NB4 (cell line): Measurements from ENCODE around the gene LSM4.

Experiments
- DNase-seq: peaks from one replicate; pipeline ENCODE4 v3.0.0; 2010; ENCODE audit warnings: low read depth
- H3K4me3 ChIP-seq: one replicate; pipeline ENCODE4 v1.5.1; 2011; ENCODE audit warnings: mild to moderate bottlenecking, low read depth, low read length, moderate library complexity
- MYC ChIP-seq: IDR thresholded peaks from 2 replicates; pipeline ENCODE4 v1.6.1; 2011; ENCODE audit warnings: low read depth, low read length
- POLR2A ChIP-seq: IDR thresholded peaks from 2 replicates; pipeline ENCODE4 v1.6.1; 2011; ENCODE audit warnings: mild to moderate bottlenecking; ENCODE audit not compliant: insufficient read length; ENCODE audit errors: extremely low read depth
- TF ChIP-seq, protein P1 (sequence below): IDR thresholded peaks from one replicate; pipeline ENCODE4 v1.5.1; 2012; ENCODE audit warnings: low read depth, low read length
- TF ChIP-seq, protein P2 (sequence below): IDR thresholded peaks from 2 replicates; pipeline ENCODE4 v1.6.1; 2011; ENCODE audit warnings: low read depth, low read length

The LSM4 gene

GRCh38 chr19:18270326-18270725 lies 52.5 kb downstream of the LSM4 start:
- no peak for TF ChIP-seq POLR2A
- TF ChIP-seq, protein P1, sequence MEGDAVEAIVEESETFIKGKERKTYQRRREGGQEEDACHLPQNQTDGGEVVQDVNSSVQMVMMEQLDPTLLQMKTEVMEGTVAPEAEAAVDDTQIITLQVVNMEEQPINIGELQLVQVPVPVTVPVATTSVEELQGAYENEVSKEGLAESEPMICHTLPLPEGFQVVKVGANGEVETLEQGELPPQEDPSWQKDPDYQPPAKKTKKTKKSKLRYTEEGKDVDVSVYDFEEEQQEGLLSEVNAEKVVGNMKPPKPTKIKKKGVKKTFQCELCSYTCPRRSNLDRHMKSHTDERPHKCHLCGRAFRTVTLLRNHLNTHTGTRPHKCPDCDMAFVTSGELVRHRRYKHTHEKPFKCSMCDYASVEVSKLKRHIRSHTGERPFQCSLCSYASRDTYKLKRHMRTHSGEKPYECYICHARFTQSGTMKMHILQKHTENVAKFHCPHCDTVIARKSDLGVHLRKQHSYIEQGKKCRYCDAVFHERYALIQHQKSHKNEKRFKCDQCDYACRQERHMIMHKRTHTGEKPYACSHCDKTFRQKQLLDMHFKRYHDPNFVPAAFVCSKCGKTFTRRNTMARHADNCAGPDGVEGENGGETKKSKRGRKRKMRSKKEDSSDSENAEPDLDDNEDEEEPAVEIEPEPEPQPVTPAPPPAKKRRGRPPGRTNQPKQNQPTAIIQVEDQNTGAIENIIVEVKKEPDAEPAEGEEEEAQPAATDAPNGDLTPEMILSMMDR, result no peak
- TF ChIP-seq MYC, result no peak

GRCh38 chr19:18269070-18269723 lies 53.7 kb downstream of the LSM4 start:
- no peak for DNase-seq
- TF ChIP-seq MYC, result no peak
- TF ChIP-seq, protein P1, result no peak
- no peak for TF ChIP-seq POLR2A
- TF ChIP-seq, protein P2, sequence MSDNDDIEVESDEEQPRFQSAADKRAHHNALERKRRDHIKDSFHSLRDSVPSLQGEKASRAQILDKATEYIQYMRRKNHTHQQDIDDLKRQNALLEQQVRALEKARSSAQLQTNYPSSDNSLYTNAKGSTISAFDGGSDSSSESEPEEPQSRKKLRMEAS, result no peak
- H3K4me3 ChIP-seq, result no peak overlapping the region

More at GRCh38 chr19:18270326-18270725, 52.5 kb downstream of the LSM4 start:
- no peak for DNase-seq
- H3K4me3 ChIP-seq, result no peak overlapping the region

DNA sequence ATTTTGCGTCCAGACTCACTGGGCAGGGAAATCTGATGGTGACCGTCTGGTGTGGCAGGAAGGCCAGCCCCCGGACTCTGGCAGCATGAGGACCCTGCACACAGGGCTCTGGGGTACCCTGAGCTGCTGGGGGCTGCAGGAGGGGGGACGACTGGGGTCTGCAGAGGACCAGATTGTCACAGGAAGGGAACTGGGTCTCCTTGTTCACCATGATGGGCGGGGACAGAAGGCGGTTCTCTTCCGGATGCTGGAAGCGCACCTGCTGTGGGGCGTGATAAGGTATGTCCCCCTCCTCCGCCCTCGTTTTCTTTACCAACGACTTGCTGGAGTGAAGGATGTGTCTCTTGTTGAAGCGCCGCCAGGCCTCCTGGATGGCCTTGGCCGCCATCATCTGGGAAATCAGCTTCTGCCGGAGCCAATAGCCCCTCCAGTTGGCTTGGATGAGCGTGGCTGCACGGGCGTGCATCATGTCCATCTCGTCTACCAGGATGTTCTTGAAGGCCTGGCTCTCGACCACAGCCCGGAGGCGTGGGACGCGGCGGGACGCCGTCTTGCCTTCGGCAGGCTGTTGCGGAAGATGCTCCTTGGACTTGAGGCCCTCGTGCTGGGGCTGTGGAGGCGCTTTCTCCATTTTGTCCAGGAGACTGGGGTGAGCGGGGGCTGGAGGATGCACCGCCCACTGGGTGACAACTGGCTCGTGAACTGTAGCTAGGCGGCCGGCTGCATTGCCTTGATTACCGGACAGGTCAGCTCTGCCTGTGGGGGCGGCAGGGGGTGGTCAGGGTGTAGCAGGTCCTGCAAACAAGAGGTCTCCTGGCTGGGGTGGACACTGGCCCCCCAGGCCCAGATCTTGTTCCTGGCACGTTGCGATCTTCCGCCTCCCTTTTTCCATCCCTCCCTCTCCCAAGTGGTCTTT lies 55.8 kb downstream of the LSM4 start:
- no peak overlapping the region for H3K4me3 ChIP-seq
- no peak for DNase-seq
- TF ChIP-seq, protein P2, result no peak
- TF ChIP-seq MYC, result no peak
- TF ChIP-seq, protein P1, result no peak
- no peak for TF ChIP-seq POLR2A

DNA sequence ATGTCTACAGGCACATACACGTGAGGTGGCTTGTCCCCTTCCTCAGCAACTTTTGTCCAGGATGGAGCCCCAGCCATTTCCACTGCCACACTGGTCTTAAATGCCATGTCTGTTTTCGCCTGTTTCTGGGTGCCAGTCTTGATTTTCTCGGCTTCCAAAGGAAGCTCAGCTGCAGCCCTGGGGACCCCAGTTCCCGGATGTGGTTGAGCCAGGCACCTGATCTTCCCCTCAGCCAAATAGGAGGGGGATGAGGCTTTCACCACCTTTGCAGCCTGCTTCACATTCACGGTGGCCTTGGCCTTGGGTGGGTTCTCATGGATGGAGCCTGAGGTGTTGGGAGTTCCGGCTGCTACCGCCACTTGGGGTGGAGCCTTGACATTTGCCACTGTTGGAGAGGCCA lies 57.3 kb downstream of the LSM4 start:
- TF ChIP-seq MYC (no peak), POLR2A (no peak)
- no peak overlapping the region for H3K4me3 ChIP-seq
- no peak for DNase-seq

- DNase-seq, result no peak
- TF ChIP-seq POLR2A (no peak), MYC (no peak)
- TF ChIP-seq, protein P2, result no peak
- TF ChIP-seq, protein P1, result no peak
- H3K4me3 ChIP-seq, result no peak overlapping the region
These were observed 57.8 kb downstream of the LSM4 start for GRCh38 chr19:18264971-18265540.

DNA sequence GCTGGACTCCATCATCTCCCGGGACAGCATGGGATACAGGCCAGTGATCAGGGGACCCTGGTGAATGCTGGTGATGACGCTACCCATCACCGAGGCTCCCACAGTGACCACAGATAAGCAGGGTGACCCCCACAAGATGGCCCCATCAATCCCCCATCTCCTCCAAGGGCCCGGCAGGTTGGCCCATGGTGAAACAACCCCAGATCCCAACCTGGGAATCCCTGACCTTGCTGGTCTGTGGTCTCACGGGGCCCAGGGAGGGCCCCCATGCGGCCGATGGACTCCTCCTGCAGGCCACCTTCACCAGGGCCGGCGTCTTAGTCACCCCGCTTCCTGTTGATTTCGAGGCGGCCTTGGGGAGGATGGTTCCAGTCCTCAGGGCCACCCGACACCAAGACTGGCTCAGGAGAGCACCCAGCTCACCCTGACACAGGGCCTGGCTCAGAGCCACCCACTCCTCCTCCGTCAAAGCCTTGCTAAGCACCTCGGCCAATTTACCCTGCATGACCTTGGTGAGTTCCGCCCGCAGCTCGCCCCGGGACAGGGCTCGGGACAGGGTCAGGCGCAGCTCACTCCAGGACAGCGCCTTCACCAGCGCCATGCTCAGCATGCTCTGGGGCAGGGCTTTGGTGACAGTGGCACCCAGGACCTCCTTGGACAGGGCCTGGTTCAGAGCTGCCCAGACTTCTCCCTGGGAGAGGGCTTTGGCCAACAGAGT lies 58.6 kb downstream of the LSM4 start:
- TF ChIP-seq POLR2A, result no peak
- TF ChIP-seq, protein P2, result no peak
- TF ChIP-seq, protein P1, result no peak
- TF ChIP-seq MYC, result no peak
- DNase-seq, result no peak
- H3K4me3 ChIP-seq, result no peak overlapping the region
